GM18951 (cell line): Measurements from ENCODE around the gene ADGRG1.
"Not testable (repeated sequence)": the region's sequence is repeated elsewhere in the genome, so short reads cannot be mapped to it uniquely, and the experiment has no call there.

ENCODE experiments used
- POLR2A ChIP-seq: IDR thresholded peaks from 4 replicates; pipeline ENCODE4 v1.6.1; 2011; ENCODE audit warnings: mild to moderate bottlenecking; ENCODE audit not compliant: insufficient read length, insufficient read depth; ENCODE audit errors: extremely low read depth
- in situ Hi-C: fragments of 300-500 bp; cut with MboI; formaldehyde crosslinking; loops from one replicate; pipeline ENCODE4 v1.12.0; 2022; ENCODE audit warnings: low sequenced_read_pairs, mixed read lengths, inconsistent platforms; ENCODE audit not compliant: unreplicated experiment

ADGRG1 gene

GRCh38 chr16:57704011-57704904 is 75.8 kb downstream of the ADGRG1 start:
- in situ Hi-C loops: no loop called here
- no peak for TF ChIP-seq POLR2A

GRCh38 chr16:57704905-57705852 is 76.7 kb downstream of the ADGRG1 start:
- no peak for TF ChIP-seq POLR2A
- in situ Hi-C loops: no loop called here

GRCh38 chr16:57706717-57707116 is 78.3 kb downstream of the ADGRG1 start:
- no peak for TF ChIP-seq POLR2A
- in situ Hi-C loops: no loop called here

- no peak for TF ChIP-seq POLR2A
- in situ Hi-C loops: no loop called here
Observed at GRCh38 chr16:57707331-57707730, 78.9 kb downstream of the ADGRG1 start.

GRCh38 chr16:57708168-57708567 is 79.7 kb downstream of the ADGRG1 start:
- in situ Hi-C loops: no loop called here

GRCh38 chr16:57709663-57710062 is 81.2 kb downstream of the ADGRG1 start:
- no peak for TF ChIP-seq POLR2A
- in situ Hi-C loops: no loop called here

More at GRCh38 chr16:57708168-57708567, 79.7 kb downstream of the ADGRG1 start:
- no peak for TF ChIP-seq POLR2A

GRCh38 chr16:57711346-57711745 is 82.9 kb downstream of the ADGRG1 start:
- in situ Hi-C loops: no loop called here
- no peak for TF ChIP-seq POLR2A

GRCh38 chr16:57711993-57712392 is 83.6 kb downstream of the ADGRG1 start:
- in situ Hi-C loops: no loop called here
- TF ChIP-seq POLR2A: no peak

GRCh38 chr16:57712569-57712968 is 84.1 kb downstream of the ADGRG1 start:
- in situ Hi-C loops: not testable (repeated sequence)

- in situ Hi-C loops: no loop called here
- no peak for TF ChIP-seq POLR2A
Observed at GRCh38 chr16:57713596-57713995, 85.2 kb downstream of the ADGRG1 start.

- in situ Hi-C loops: no loop called here
- no peak for TF ChIP-seq POLR2A
Observed at GRCh38 chr16:57714047-57714446, 85.6 kb downstream of the ADGRG1 start.
